PC-3 (cell line): ENCODE data around the gene SESTD1.

ENCODE experiments used
- CTCF ChIP-seq: fragments of 300-600 bp; sonication (generic); conservative IDR thresholded peaks from 2 replicates; pipeline ENCODE4 v1.5.1; 2017; ENCODE audit warnings: antibody characterized with exemption, low read depth, mild to moderate bottlenecking, low read length
- EZH2 ChIP-seq: fragments of 300-600 bp; sonication (generic); IDR thresholded peaks from one replicate; pipeline ENCODE4 v1.6.1; 2017; ENCODE audit warnings: antibody characterized with exemption, mild to moderate bottlenecking, low read length; ENCODE audit not compliant: unreplicated experiment
- EZH2phosphoT487 ChIP-seq: fragments of 300-600 bp; sonication (generic); IDR thresholded peaks from 2 replicates; pipeline ENCODE4 v1.6.1; 2018; ENCODE audit warnings: mild to moderate bottlenecking, antibody characterized with exemption, low read length, borderline replicate concordance

DNA sequence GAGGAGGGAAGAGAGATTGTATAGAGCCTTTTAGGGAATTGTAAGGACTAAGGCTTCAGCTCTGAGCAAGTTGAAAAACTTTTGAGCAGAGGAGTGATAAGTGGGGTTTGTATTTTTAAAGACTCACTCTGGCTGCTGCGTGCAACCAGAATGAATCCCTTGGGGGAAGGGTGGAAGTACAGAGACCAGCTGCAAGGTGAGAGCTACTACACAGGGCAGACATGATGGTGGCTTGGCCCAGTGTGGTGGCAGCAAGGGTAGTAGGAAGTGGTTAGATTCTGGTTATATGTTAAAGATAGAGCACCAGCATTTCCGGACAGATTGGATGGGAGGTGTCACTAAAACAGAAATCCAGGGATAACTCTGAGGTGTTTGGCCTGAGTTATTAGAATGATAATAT, 10.1 kb upstream of the SESTD1 start:
- TF ChIP-seq CTCF (no peak), EZH2 (no peak), EZH2phosphoT487 (no peak)
